GM19455 (cell line): Measurements from ENCODE around the gene TSPYL1.
A peak's percentile ranks its signal among the peaks of the same experiment; 100 is the strongest.
"Not testable (repeated sequence)": the region's sequence is repeated elsewhere in the genome, so short reads cannot be mapped to it uniquely, and the experiment has no call there.

Experiments
- ATAC-seq: cut with Tn5 transposase; IDR thresholded peaks from one replicate; pipeline ENCODE4 v1.9.1; 2021; ENCODE audit not compliant: unreplicated experiment

The TSPYL1 gene

GRCh38 chr6:116298973-116299372 is 19.2 kb upstream of the TSPYL1 start:
- no peak for ATAC-seq

DNA sequence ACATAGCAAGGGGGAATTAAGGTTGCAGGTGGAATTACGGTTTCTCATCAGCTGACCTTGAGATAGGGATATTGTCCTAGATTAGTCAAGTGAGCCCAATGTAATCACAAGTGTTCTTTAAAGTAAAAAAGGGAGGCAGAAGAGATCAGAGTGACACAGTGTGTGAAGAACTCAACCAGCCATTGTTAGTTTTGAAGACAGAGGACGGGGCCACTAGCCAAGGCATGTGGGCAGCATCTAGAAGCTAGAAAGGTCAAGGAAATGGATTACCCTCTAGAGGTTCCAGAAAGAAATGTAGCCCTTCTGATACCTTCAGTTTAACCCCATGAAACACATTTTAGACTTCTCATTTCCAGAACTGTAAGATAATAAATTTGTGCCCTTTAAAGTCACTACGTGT is 18.5 kb upstream of the TSPYL1 start:
- no peak for ATAC-seq

GRCh38 chr6:116292553-116292952 is 12.8 kb upstream of the TSPYL1 start:
- no peak for ATAC-seq

DNA sequence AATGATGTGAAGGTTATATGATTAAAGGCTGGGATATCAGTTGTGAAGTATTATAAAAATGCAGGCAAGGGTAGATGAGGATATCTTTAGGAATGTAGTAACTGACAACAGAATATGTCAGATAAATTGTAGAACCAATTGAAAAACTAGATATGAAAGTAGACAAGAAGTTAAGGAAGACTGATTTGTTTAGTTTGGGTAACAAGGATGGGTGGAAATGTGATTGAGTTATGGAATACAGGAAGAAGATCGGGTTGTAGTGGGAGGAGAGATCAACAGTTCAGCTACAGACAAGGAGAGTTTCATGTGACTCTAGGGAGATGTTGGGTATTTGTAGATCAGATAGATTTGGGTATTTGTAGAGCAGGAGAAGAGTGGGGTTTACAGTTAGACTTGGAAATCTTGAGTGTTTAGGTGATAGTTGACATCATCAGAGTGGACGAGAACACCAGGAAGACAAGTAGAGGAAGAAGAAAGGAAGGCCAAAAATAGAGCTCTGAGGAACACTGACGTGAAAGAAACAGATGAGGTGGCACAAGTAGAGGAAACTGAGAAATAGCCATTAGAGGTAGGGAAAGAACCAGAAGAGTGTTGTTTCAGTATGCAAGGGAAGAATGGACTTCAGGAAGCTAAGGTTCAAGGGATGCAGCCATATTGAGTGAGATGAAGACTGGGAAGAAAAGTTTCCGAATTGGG is 12.1 kb upstream of the TSPYL1 start:
- ATAC-seq: no peak

DNA sequence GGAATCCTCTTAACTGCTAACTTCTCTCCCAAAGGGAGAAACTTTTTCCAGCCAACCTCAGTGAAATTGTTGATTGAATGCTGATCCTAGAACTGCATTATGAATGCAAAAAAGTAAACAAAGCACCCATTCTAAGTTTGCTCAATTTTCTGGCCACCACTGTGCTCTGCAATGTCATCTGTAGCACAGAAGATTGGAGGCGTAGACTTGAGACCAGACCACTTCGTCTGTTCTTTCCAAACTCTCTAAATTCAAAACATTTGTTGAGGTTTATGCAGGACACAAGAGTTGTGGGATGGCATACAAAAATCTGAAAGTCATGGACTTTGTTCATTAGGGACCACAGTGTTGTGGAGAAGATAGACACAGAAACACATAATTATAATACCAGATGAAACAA is 11.1 kb upstream of the TSPYL1 start:
- no peak for ATAC-seq

DNA sequence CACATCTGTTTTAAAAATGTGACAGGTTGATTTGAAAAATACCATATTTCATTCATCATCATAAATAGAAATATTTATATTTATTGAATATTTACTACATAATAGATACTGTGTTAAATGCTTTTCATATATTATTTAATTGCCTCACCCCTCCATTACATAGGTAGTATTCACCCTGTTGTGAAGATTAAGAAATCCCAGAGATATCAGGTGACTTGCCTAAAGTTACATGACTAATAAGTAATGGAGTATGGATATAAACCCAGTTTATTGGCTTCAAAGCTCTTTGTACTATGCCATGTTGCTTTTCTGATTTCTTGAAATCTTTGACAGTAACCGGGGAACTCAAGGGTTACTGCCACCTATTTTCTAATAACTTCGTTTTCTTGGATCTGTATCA is 10.1 kb upstream of the TSPYL1 start:
- no peak for ATAC-seq

DNA sequence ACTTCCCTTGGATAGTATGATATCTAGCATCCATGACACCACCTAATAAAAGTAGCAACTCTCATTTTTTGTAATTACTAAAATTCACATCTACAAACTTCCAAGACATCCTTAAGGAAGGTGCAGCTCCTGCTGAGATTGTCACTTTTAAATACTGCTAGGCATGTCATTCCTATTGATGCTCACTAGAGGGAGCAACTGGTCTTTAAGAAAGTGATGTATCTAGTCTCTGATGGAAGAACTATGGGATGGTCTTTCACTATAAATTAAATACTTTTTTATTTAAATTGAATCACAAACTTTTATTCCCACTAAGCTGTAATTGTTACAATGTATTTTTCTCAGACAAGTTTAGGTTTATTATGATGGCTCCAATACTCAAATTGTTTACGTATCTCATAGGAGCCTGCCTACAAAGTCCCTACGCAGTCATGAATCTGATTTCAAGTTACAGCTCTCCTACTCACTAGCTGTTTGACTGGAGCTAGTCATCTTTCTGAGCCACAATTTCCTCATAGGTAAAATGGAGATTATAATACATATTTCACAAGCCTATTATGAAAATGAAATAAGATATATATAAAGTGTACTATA is 8.1 kb upstream of the TSPYL1 start:
- ATAC-seq: peak; percentile 53

- no peak for ATAC-seq
Measured at GRCh38 chr6:116286773-116287358, 7.1 kb upstream of the TSPYL1 start.

DNA sequence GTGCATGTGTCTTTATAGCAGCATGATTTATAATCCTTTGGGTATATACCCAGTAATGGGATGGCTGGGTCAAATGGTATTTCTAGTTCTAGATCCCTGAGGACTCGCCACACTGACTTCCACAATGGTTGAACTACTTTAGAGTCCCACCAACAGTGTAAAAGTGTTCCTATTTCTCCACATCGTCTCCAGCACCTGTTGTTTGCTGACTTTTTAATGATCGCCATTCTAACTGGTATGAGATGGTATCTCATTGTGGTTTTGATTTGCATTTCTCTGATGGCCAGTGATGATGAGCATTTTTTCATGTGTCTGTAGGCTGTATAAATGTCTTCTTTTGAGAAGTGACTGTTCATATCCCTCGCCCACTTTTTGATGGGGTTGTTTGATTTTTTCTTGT is 5.3 kb upstream of the TSPYL1 start:
- ATAC-seq: not testable (repeated sequence)

GRCh38 chr6:116283191-116283590 is 3.5 kb upstream of the TSPYL1 start:
- no peak for ATAC-seq

DNA sequence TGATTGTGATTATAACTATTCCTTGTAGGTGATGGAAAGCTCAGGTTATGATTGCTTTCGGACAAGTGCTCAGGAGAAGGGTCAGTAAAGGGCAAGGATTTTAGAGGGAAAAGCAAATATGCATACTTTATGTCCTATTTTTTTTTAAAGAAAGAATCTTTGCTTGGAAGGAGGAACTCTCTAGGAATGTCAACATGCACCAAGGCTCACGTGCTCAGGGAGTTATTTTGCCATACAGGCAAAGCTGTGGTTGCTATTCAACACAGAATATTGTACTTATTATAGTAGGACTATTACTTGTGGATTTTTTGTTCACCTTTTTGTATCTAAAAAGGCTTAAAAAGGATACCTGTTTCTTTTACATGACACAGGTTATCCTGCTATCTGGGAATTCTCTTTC is 3.0 kb upstream of the TSPYL1 start:
- ATAC-seq: no peak

- ATAC-seq: no peak
Measured at GRCh38 chr6:116280933-116281316, 1.2 kb upstream of the TSPYL1 start.

GRCh38 chr6:116280161-116280932 is 617 bp upstream of the TSPYL1 start:
- no peak for ATAC-seq

DNA sequence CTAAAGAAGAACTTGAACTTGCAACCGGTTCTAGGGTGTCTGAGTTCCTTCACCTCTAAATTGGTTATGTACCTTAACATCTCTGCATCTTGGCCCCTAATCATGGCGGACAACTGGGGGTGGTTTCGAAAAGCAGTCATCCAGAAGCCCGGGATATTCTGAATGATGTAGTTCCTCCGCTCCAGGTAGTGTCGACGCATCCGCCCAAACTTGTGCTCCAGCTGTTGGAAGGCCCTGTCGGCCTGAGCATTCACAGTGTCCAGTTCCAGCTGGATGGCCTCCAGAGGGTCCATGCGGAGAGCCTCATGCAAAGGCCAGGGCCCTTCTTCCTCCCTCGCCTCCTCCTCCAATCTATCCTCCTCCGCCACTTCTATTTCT is 887 bp downstream of the TSPYL1 start:
- ATAC-seq: no peak

DNA sequence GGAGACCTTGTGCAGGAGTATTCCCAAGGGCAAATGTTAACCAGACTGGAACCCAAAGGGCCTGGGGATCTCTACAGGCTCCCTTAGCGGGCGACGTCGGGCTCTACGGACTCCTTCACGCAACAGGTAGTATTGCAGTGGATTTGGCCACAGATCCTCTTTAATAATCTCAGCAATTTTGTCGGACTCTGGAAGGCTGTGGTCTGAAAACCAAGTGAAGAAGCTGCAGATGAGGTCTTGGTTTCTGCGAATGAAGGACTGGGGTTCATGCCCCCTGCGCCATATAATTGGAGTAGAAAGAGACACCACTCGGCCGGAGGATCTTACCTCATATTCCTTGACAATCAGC is 1.3 kb downstream of the TSPYL1 start:
- ATAC-seq: no peak

GRCh38 chr6:116277124-116277523 is 2.6 kb downstream of the TSPYL1 start:
- no peak for ATAC-seq

- no peak for ATAC-seq
Measured at GRCh38 chr6:116271149-116271708, 8.5 kb downstream of the TSPYL1 start.

GRCh38 chr6:116268589-116269293 is 11.0 kb downstream of the TSPYL1 start:
- peak; percentile 87 for ATAC-seq

- ATAC-seq: no peak
Measured at GRCh38 chr6:116267836-116268588, 11.7 kb downstream of the TSPYL1 start.

GRCh38 chr6:116266803-116267202 is 12.9 kb downstream of the TSPYL1 start:
- no peak for ATAC-seq
